A549 (cell line): Measurements from ENCODE around the gene RELN. TPM values are rescaled to one million over a fixed set of nuclear protein-coding genes. Genes with fewer than 3 reads are reported as not detected.

Experiments
- ATAC-seq, 2 experiments: fragments of 200-7000 bp in 1 of 2; fragments of >200 bp in 1 of 2; cut with Nextera tagmentation in 1 of 2; cut with Tn5 transposase in 1 of 2; 3 replicates each; pipeline versions ENCODE4 v1.8.0 to v1.9.1; 2018 to 2020; ENCODE audit warnings: mild to moderate bottlenecking in 1 of 2, moderate library complexity in 1 of 2
- CTCF ChIA-PET: fragments of 300-600 bp; sonication (Branson Sonifier 250); formaldehyde crosslinking; extraction: SDS; loops from one replicate; lab custom pipeline; 2021; ENCODE audit warnings: antibody characterized with exemption, inconsistent platforms; lab: Yijun Ruan, JAX
- POLR2A ChIA-PET: fragments of 350-600 bp; formaldehyde crosslinking; extraction: SDS; loops from one replicate; lab custom pipeline; 2021; ENCODE audit warnings: antibody characterized with exemption, inconsistent platforms; lab: Yijun Ruan, JAX
- DNase-seq, 2 experiments: peaks; one replicate each; pipeline versions ENCODE4 v3.0.0 to v3.0.0-alpha.2; 2011 to 2016; ENCODE audit warnings: low read depth in 1 of 2, low spot score in 1 of 2
- FAIRE-seq: peaks from 2 replicates; lab custom pipeline; 2011; peaks lifted over from hg19 to GRCh38; lab: Jason Lieb, UNC
- H3K27ac ChIP-seq, 2 experiments: fragments of >200 bp; sonication (Bioruptor Twin); formaldehyde crosslinking; 3 replicates each; pipeline ENCODE4 v1.5.1; 2016 to 2017
- H3K4me1 ChIP-seq: fragments of >200 bp; sonication (Bioruptor Twin); formaldehyde crosslinking; 3 replicates; pipeline ENCODE4 v1.6.1; 2016
- H3K4me2 ChIP-seq: fragments of >200 bp; sonication (Bioruptor Twin); formaldehyde crosslinking; 3 replicates; pipeline ENCODE4 v1.6.1; 2016
- H3K4me3 ChIP-seq: fragments of >200 bp; sonication (Bioruptor Twin); formaldehyde crosslinking; 3 replicates; pipeline ENCODE4 v1.5.1; 2016
- H3K9me3 ChIP-seq: fragments of >200 bp; sonication (Bioruptor Twin); formaldehyde crosslinking; 3 replicates; pipeline ENCODE4 v1.6.1; 2016
- CBX8 ChIP-seq: fragments of 200-600 bp; sonication (generic); IDR thresholded peaks from 2 replicates; pipeline ENCODE4 v1.6.1; 2016
- CEBPB ChIP-seq, 2 experiments: fragments of >200 bp in 1 of 2; sonication (Bioruptor Twin) in 1 of 2; formaldehyde crosslinking in 1 of 2; IDR thresholded peaks; 2 replicates each; pipeline ENCODE4 v1.6.1; 2012 to 2016
- E2F6 ChIP-seq: IDR thresholded peaks from 2 replicates; pipeline ENCODE4 v1.6.1; 2012; ENCODE audit warnings: low read depth, borderline replicate concordance
- EHMT2 ChIP-seq: fragments of 200-600 bp; sonication (generic); IDR thresholded peaks from 2 replicates; pipeline ENCODE4 v1.6.1; 2016; ENCODE audit warnings: antibody characterized with exemption, low read depth, mild to moderate bottlenecking, moderate library complexity
- EP300 ChIP-seq, 2 experiments: fragments of >200 bp; sonication (Bioruptor Twin); formaldehyde crosslinking; IDR thresholded peaks; 2 replicates in 1 of 2; 3 replicates in 1 of 2; pipeline ENCODE4 v1.6.1; 2016 to 2017
- ESRRA ChIP-seq: fragments of 150-350 bp; IDR thresholded peaks from 2 replicates; pipeline ENCODE4 v1.6.1; 2014; ENCODE audit warnings: mild to moderate bottlenecking, low read length, borderline replicate concordance
- FOSB ChIP-seq: fragments of 250-450 bp; sonication (Bioruptor Pico); IDR thresholded peaks from 2 replicates; pipeline ENCODE4 v1.5.0; 2020; ENCODE audit warnings: mild to moderate bottlenecking, moderate library complexity
- FOXS1 ChIP-seq: fragments of 250-450 bp; sonication (Bioruptor Pico); IDR thresholded peaks from 2 replicates; pipeline ENCODE4 v1.5.0; 2020; ENCODE audit warnings: mild to moderate bottlenecking, moderate library complexity
- HMGXB4 ChIP-seq: fragments of 250-450 bp; sonication (Bioruptor Pico); IDR thresholded peaks from 2 replicates; pipeline ENCODE4 v1.5.0; 2021; ENCODE audit warnings: mild to moderate bottlenecking, moderate library complexity, borderline replicate concordance
- HOXA7 ChIP-seq: fragments of 250-450 bp; sonication (Bioruptor Pico); IDR thresholded peaks from 2 replicates; pipeline ENCODE4 v1.5.0; 2020; ENCODE audit warnings: mild to moderate bottlenecking, moderate library complexity
- PBX3 ChIP-seq: IDR thresholded peaks from 2 replicates; pipeline ENCODE4 v1.6.1; 2012
- PHF8 ChIP-seq: fragments of 200-600 bp; sonication (generic); IDR thresholded peaks from 2 replicates; pipeline ENCODE4 v1.6.1; 2016; ENCODE audit warnings: low read depth, mild to moderate bottlenecking, antibody characterized with exemption, moderate library complexity, borderline replicate concordance
- POLR2A ChIP-seq: IDR thresholded peaks from 2 replicates; pipeline ENCODE4 v1.6.1; 2012; ENCODE audit warnings: mild to moderate bottlenecking, low read length
- POLR2AphosphoS2 ChIP-seq: conservative IDR thresholded peaks from 2 replicates; pipeline ENCODE4 v1.6.1; 2012; ENCODE audit warnings: low read length, improper control_type of control experiment, inconsistent platforms
- RAD21 ChIP-seq, 2 experiments: fragments of >200 bp in 1 of 2; sonication (Bioruptor Twin) in 1 of 2; formaldehyde crosslinking in 1 of 2; IDR thresholded peaks in 1 of 2; conservative IDR thresholded peaks in 1 of 2; 2 replicates in 1 of 2; 3 replicates in 1 of 2; pipeline ENCODE4 v1.6.1; 2012 to 2018; ENCODE audit warnings: inconsistent platforms in 1 of 2
- RNF2 ChIP-seq: fragments of 200-600 bp; sonication (generic); IDR thresholded peaks from 2 replicates; pipeline ENCODE4 v1.6.1; 2016; ENCODE audit warnings: low read depth, mild to moderate bottlenecking, antibody characterized with exemption, moderate library complexity, borderline replicate concordance
- SMC3 ChIP-seq: fragments of >200 bp; sonication (Bioruptor Twin); formaldehyde crosslinking; IDR thresholded peaks from 3 replicates; pipeline ENCODE4 v1.6.1; 2018; ENCODE audit warnings: inconsistent platforms
- TFCP2L1 ChIP-seq: fragments of 250-450 bp; sonication (Bioruptor Pico); IDR thresholded peaks from 2 replicates; pipeline ENCODE4 v1.5.0; 2021; ENCODE audit warnings: mild to moderate bottlenecking
- TP53 ChIP-seq: fragments of 250-450 bp; sonication (Bioruptor Pico); IDR thresholded peaks from 2 replicates; pipeline ENCODE4 v1.5.0; 2021; ENCODE audit warnings: mild to moderate bottlenecking, moderate library complexity
- USF2 ChIP-seq: fragments of 450-650 bp; IDR thresholded peaks from 2 replicates; pipeline ENCODE4 v1.6.1; 2014; ENCODE audit warnings: antibody characterized with exemption
- ZC3H11A ChIP-seq: fragments of 450-650 bp; IDR thresholded peaks from 2 replicates; pipeline ENCODE4 v1.6.1; 2014; ENCODE audit warnings: antibody characterized with exemption, mild to moderate bottlenecking
- WGBS: methylation state at CpG from one replicate; pipeline ENCODE4 v1.1.6; 2017; ENCODE audit errors: missing lambda C conversion rate; 5-methylcytosine and 5-hydroxymethylcytosine counted together
- polyA plus RNA-seq, 4 experiments: library from polyadenylated mRNA; depleted of rRNA in 3 of 4; stranded (reverse); fragments of >200 nt; fragmentation: RNase III in 1 of 4; extraction: RNeasy Plus Mini Kit Qiagen cat#74134 plus additional on column Dnase treatment in 1 of 4; gene quantifications; 2 replicates in 3 of 4; 3 replicates in 1 of 4; pipeline ENCODE4 v1.2.3, GENCODE V29; 2011 to 2017
- TF ChIP-seq, protein P1 (sequence below): fragments of >200 bp; sonication (Bioruptor Twin); formaldehyde crosslinking; IDR thresholded peaks from 3 replicates; pipeline ENCODE4 v1.5.1; 2016
- TF ChIP-seq, protein P2 (sequence below): fragments of 250-450 bp; sonication (Bioruptor Pico); IDR thresholded peaks from 2 replicates; pipeline ENCODE4 v1.5.0; 2020; ENCODE audit warnings: low read depth, mild to moderate bottlenecking, moderate library complexity

Gene RELN
- polyA plus RNA-seq, 2 of the 4 experiments (the other 2 are of a cell fraction), result not detected

- FAIRE-seq (no peak), ATAC-seq (no peak), DNase-seq (no peak)
- WGBS, result 9% methylated on average over 3 of the region's 3 CpGs
- no peaks in the 10 kb centered on the region for H3K4me1 ChIP-seq
- POLR2A ChIA-PET, result no interaction called here
- TF ChIP-seq, protein P1, sequence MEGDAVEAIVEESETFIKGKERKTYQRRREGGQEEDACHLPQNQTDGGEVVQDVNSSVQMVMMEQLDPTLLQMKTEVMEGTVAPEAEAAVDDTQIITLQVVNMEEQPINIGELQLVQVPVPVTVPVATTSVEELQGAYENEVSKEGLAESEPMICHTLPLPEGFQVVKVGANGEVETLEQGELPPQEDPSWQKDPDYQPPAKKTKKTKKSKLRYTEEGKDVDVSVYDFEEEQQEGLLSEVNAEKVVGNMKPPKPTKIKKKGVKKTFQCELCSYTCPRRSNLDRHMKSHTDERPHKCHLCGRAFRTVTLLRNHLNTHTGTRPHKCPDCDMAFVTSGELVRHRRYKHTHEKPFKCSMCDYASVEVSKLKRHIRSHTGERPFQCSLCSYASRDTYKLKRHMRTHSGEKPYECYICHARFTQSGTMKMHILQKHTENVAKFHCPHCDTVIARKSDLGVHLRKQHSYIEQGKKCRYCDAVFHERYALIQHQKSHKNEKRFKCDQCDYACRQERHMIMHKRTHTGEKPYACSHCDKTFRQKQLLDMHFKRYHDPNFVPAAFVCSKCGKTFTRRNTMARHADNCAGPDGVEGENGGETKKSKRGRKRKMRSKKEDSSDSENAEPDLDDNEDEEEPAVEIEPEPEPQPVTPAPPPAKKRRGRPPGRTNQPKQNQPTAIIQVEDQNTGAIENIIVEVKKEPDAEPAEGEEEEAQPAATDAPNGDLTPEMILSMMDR, result 0 out of 3 replicates have a peak, but pooled peaks have one; percentile 23
- TF ChIP-seq, protein P2, sequence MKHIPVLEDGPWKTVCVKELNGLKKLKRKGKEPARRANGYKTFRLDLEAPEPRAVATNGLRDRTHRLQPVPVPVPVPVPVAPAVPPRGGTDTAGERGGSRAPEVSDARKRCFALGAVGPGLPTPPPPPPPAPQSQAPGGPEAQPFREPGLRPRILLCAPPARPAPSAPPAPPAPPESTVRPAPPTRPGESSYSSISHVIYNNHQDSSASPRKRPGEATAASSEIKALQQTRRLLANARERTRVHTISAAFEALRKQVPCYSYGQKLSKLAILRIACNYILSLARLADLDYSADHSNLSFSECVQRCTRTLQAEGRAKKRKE (CRISPR knock-in tag), result no peak
- TF ChIP-seq EP300 (IDR thresholded peaks at IDR 0.05), result no peak
- TF ChIP-seq TP53, result no peak
- no peak for TF ChIP-seq ZC3H11A
- TF ChIP-seq RAD21 (conservative IDR thresholded peaks at IDR 0.05 in 1 of 2, IDR thresholded peaks at IDR 0.05 in 1 of 2), result peak; percentile 30 to 31; a peak in 2 of 5 replicates
- 0 out of 3 replicates have a peak, but pooled peaks have one; percentile 17 for TF ChIP-seq SMC3
- no peaks in the 10 kb centered on the region for H3K9me3 ChIP-seq
- CTCF ChIA-PET, result interaction anchor here (1.3 kb wide), 1 partner anchor 9 kb away, joined by 3 read pairs; no protein-coding TSS in a partner anchor
- H3K4me3 ChIP-seq, result no peak overlapping the region
- H3K27ac ChIP-seq, result no peak overlapping the region
- no peak overlapping the region for H3K4me2 ChIP-seq
Measured at GRCh38 chr7:103613655-103614642, 375.5 kb downstream of the RELN start.

- Histone ChIP-seq H3K27ac (no peak overlapping the region), H3K9me3 (no peaks in the 10 kb centered on the region), H3K4me3 (no peak overlapping the region), H3K4me2 (no peak overlapping the region), H3K4me1 (no peaks in the 10 kb centered on the region)
- FAIRE-seq (no peak), ATAC-seq (no peak), DNase-seq (no peak)
- ChIA-PET CTCF (no interaction called here), POLR2A (no interaction called here)
- WGBS, result 33% methylated on average over 3 of the region's 3 CpGs
- TF ChIP-seq FOXS1 (no peak), TFCP2L1 (CRISPR knock-in tag) (no peak), USF2 (0 out of 2 replicates have a peak, but pooled peaks have one; percentile 32), PBX3 (no peak), ESRRA (no peak), HMGXB4 (CRISPR knock-in tag) (no peak)
Measured at GRCh38 chr7:103609778-103610177, 379.7 kb downstream of the RELN start.

GRCh38 chr7:103605640-103606039, 383.8 kb downstream of the RELN start:
- Histone ChIP-seq H3K4me3 (no peak overlapping the region), H3K4me1 (no peaks in the 10 kb centered on the region), H3K4me2 (no peak overlapping the region), H3K27ac (no peak overlapping the region), H3K9me3 (no peaks in the 10 kb centered on the region)
- ChIA-PET CTCF (no interaction called here), POLR2A (no interaction called here)
- 34% methylated on average over 3 of the region's 3 CpGs for WGBS
- DNase-seq (no peak), FAIRE-seq (no peak), ATAC-seq (no peak)
- TF ChIP-seq FOSB (CRISPR knock-in tag), result no peak
- TF ChIP-seq PHF8, result no peak
- TF ChIP-seq, protein P1, result no peak
- TF ChIP-seq HOXA7 (CRISPR knock-in tag), result no peak
- no peak for TF ChIP-seq CEBPB (IDR thresholded peaks at IDR 0.05)
- TF ChIP-seq POLR2AphosphoS2, result no peak
- TF ChIP-seq RNF2, result no peak
- TF ChIP-seq ZC3H11A, result no peak
- TF ChIP-seq E2F6, result no peak
- TF ChIP-seq CBX8, result no peak
- TF ChIP-seq EHMT2, result no peak
- no peak for TF ChIP-seq POLR2A
